Measurements from ENCODE around the gene ERG.

ERG gene

GRCh38 chr21:38402291-38402690 lies 96.0 kb downstream of the ERG start:
- TF ChIP-seq CTCF (IDR thresholded peaks at IDR 0.05; ENCODE audit: low read depth, low read length, missing control alignments): no peak
- no peak for DNase-seq (ENCODE audit: low read depth)
- no peak overlapping the region for H3K4me3 ChIP-seq (ENCODE audit: low read depth, low read length)
- in situ Hi-C loops (cut with HindIII; ENCODE audit: low sequenced_read_pairs): no loop called here

GRCh38 chr21:38401191-38401926 lies 96.9 kb downstream of the ERG start:
- no peak for TF ChIP-seq CTCF (IDR thresholded peaks at IDR 0.05; ENCODE audit: low read depth, low read length, missing control alignments)
- in situ Hi-C loops (cut with HindIII; ENCODE audit: low sequenced_read_pairs): no loop called here

GRCh38 chr21:38400195-38400919 lies 97.9 kb downstream of the ERG start:
- no peak for TF ChIP-seq CTCF (IDR thresholded peaks at IDR 0.05; ENCODE audit: low read depth, low read length, missing control alignments)
- in situ Hi-C loops (cut with HindIII; ENCODE audit: low sequenced_read_pairs): no loop called here
- no peak overlapping the region for H3K4me3 ChIP-seq (ENCODE audit: low read depth, low read length)
- no peak for DNase-seq (ENCODE audit: low read depth)

More at GRCh38 chr21:38401191-38401926, 96.9 kb downstream of the ERG start:
- no peak for DNase-seq (ENCODE audit: low read depth)
- H3K4me3 ChIP-seq (ENCODE audit: low read depth, low read length): no peak overlapping the region

GRCh38 chr21:38399103-38399502 lies 99.2 kb downstream of the ERG start:
- in situ Hi-C loops (cut with HindIII; ENCODE audit: low sequenced_read_pairs): no loop called here
- no peak for DNase-seq (ENCODE audit: low read depth)
- no peak overlapping the region for H3K4me3 ChIP-seq (ENCODE audit: low read depth, low read length)
- no peak for TF ChIP-seq CTCF (IDR thresholded peaks at IDR 0.05; ENCODE audit: low read depth, low read length, missing control alignments)

- in situ Hi-C loops (cut with HindIII; ENCODE audit: low sequenced_read_pairs): no loop called here
- H3K4me3 ChIP-seq (ENCODE audit: low read depth, low read length): no peak overlapping the region
- no peak for DNase-seq (ENCODE audit: low read depth)
- no peak for TF ChIP-seq CTCF (IDR thresholded peaks at IDR 0.05; ENCODE audit: low read depth, low read length, missing control alignments)
Measured at GRCh38 chr21:38396325-38396724, 102.0 kb downstream of the ERG start.

GRCh38 chr21:38395581-38395980 lies 102.7 kb downstream of the ERG start:
- no peak for TF ChIP-seq CTCF (IDR thresholded peaks at IDR 0.05; ENCODE audit: low read depth, low read length, missing control alignments)
- no peak for DNase-seq (ENCODE audit: low read depth)
- in situ Hi-C loops (cut with HindIII; ENCODE audit: low sequenced_read_pairs): no loop called here
- H3K4me3 ChIP-seq (ENCODE audit: low read depth, low read length): no peak overlapping the region

All from astrocyte of the cerebellum (primary cell).